IMR-90 (cell line): Measurements from ENCODE around the gene RNF112. TPM values are rescaled to one million over a fixed set of nuclear protein-coding genes. Genes with fewer than 3 reads are reported as not detected.

Experiments used
- ATAC-seq: fragments of 200-7000 bp; cut with Tn5 transposase; 2 replicates; pipeline ENCODE4 v1.9.1; 2020; ENCODE audit warnings: low read depth, mild to moderate bottlenecking, moderate library complexity
- BruUV-seq: library from RNA; stranded (reverse); fragments of 400-500 nt; replicated peaks from 2 replicates; lab custom pipeline; 2021; lab: Mats Ljungman, UMichigan
- CTCF ChIA-PET: fragments of 300-600 bp; formaldehyde crosslinking; extraction: SDS; loops from one replicate; lab custom pipeline; 2021; ENCODE audit warnings: antibody characterized with exemption; lab: Yijun Ruan, JAX
- POLR2A ChIA-PET: fragments of 300-600 bp; sonication (Branson Sonifier 250); formaldehyde crosslinking; loops from one replicate; lab custom pipeline; 2022; ENCODE audit warnings: antibody characterized with exemption; ENCODE audit not compliant: unreplicated experiment; lab: Charles Lee
- DNase-seq: peaks from one replicate; pipeline ENCODE4 v3.0.0; 2013
- H2AFZ ChIP-seq: replicated peaks from 2 replicates; pipeline ENCODE3; 2013; ENCODE audit warnings: low read length, mild to moderate bottlenecking; ENCODE audit not compliant: poor library complexity
- H2AK5ac ChIP-seq: 2 replicates; pipeline ENCODE4 v1.6.1; 2013; ENCODE audit warnings: low read depth, low read length, inconsistent platforms
- H2AK9ac ChIP-seq: replicated peaks from 2 replicates; pipeline ENCODE3; 2013; ENCODE audit warnings: mild to moderate bottlenecking, low read depth, low read length, moderate library complexity; ENCODE audit not compliant: poor library complexity
- H2BK120ac ChIP-seq: 2 replicates; pipeline ENCODE4 v1.6.1; 2013; ENCODE audit warnings: low read depth, low read length, inconsistent platforms
- H2BK15ac ChIP-seq: 3 replicates; pipeline ENCODE4 v1.6.1; 2013; ENCODE audit warnings: low read depth, low read length, inconsistent platforms
- H2BK20ac ChIP-seq: 2 replicates; pipeline ENCODE4 v1.6.1; 2013; ENCODE audit warnings: low read depth, mild to moderate bottlenecking, inconsistent platforms, low read length, moderate library complexity
- H2BK5ac ChIP-seq: 2 replicates; pipeline ENCODE4 v1.6.1; 2013; ENCODE audit warnings: mild to moderate bottlenecking, low read depth, low read length, inconsistent platforms; ENCODE audit not compliant: poor library complexity, severe bottlenecking
- H3K14ac ChIP-seq: replicated peaks from 2 replicates; pipeline ENCODE4 v1.6.1; 2013; ENCODE audit warnings: low read depth, low read length, inconsistent platforms
- H3K18ac ChIP-seq: 2 replicates; pipeline ENCODE4 v1.6.1; 2013; ENCODE audit warnings: low read depth, low read length, control low read depth
- H3K23ac ChIP-seq: 2 replicates; pipeline ENCODE4 v1.6.1; 2013; ENCODE audit warnings: low read depth, low read length, inconsistent platforms
- H3K27ac ChIP-seq: 2 replicates; pipeline ENCODE4 v1.5.1; 2013; ENCODE audit warnings: mild to moderate bottlenecking, control low read depth, low read length; ENCODE audit not compliant: insufficient read depth
- H3K27me3 ChIP-seq: 2 replicates; pipeline ENCODE4 v1.6.1; 2013; ENCODE audit warnings: low read length; ENCODE audit not compliant: control insufficient read depth, insufficient read depth
- H3K36me3 ChIP-seq: 2 replicates; pipeline ENCODE4 v1.6.1; 2013; ENCODE audit warnings: low read length, mixed read lengths; ENCODE audit not compliant: control insufficient read depth, insufficient read depth
- H3K4ac ChIP-seq: 2 replicates; pipeline ENCODE4 v1.6.1; 2013; ENCODE audit warnings: low read depth, low read length, inconsistent platforms
- H3K4me1 ChIP-seq: 2 replicates; pipeline ENCODE4 v1.6.1; 2013; ENCODE audit warnings: low read length, mixed read lengths; ENCODE audit not compliant: control insufficient read depth, insufficient read depth
- H3K4me2 ChIP-seq: 2 replicates; pipeline ENCODE4 v1.6.1; 2013; ENCODE audit warnings: low read depth, mild to moderate bottlenecking, control low read depth, low read length, moderate library complexity
- H3K4me3 ChIP-seq: 2 replicates; pipeline ENCODE4 v1.5.1; 2013; ENCODE audit warnings: low read depth, mild to moderate bottlenecking, control low read depth, low read length, moderate library complexity; ENCODE audit not compliant: insufficient read depth
- H3K56ac ChIP-seq: 2 replicates; pipeline ENCODE4 v1.6.1; 2013; ENCODE audit warnings: low read length, inconsistent platforms; ENCODE audit not compliant: insufficient read depth; ENCODE audit errors: extremely low read depth
- H3K79me1 ChIP-seq, 2 experiments: 2 replicates each; pipeline ENCODE4 v1.6.1; 2013; ENCODE audit warnings: low read length in 2 of 2, inconsistent platforms in 1 of 2, low read depth in 1 of 2
- H3K9ac ChIP-seq: 2 replicates; pipeline ENCODE4 v1.6.1; 2013; ENCODE audit warnings: low read depth, low read length, control low read depth
- H3K9me1 ChIP-seq: 2 replicates; pipeline ENCODE4 v1.6.1; 2013; ENCODE audit warnings: low read length, inconsistent platforms; ENCODE audit not compliant: insufficient read depth
- H3K9me3 ChIP-seq: 2 replicates; pipeline ENCODE4 v1.6.1; 2013; ENCODE audit warnings: low read length; ENCODE audit not compliant: control insufficient read depth, insufficient read depth
- H4K20me1 ChIP-seq: 2 replicates; pipeline ENCODE4 v1.6.1; 2013; ENCODE audit warnings: low read length, inconsistent platforms; ENCODE audit not compliant: insufficient read depth
- H4K5ac ChIP-seq: 2 replicates; pipeline ENCODE4 v1.6.1; 2013; ENCODE audit warnings: mild to moderate bottlenecking, low read depth, low read length, control low read depth
- H4K8ac ChIP-seq, 2 experiments: 2 replicates each; pipeline ENCODE4 v1.6.1; 2013; ENCODE audit warnings: low read depth in 2 of 2, low read length in 2 of 2, control low read depth in 1 of 2, inconsistent platforms in 1 of 2
- H4K91ac ChIP-seq: 2 replicates; pipeline ENCODE4 v1.6.1; 2013; ENCODE audit warnings: low read depth, low read length, inconsistent platforms; ENCODE audit not compliant: insufficient read depth
- CEBPB ChIP-seq: IDR thresholded peaks from 2 replicates; pipeline ENCODE4 v1.6.1; 2012; ENCODE audit warnings: low read depth, low read length, improper control_type of control experiment
- FOS ChIP-seq: fragments of 150-350 bp; IDR thresholded peaks from 2 replicates; pipeline ENCODE4 v1.6.1; 2016; ENCODE audit warnings: low read depth, low read length
- MAZ ChIP-seq: IDR thresholded peaks from 2 replicates; pipeline ENCODE4 v1.6.1; 2012; ENCODE audit warnings: low read depth, mild to moderate bottlenecking, low read length, improper control_type of control experiment, moderate library complexity, borderline replicate concordance
- MXI1 ChIP-seq: IDR thresholded peaks from 2 replicates; pipeline ENCODE4 v1.6.1; 2012; ENCODE audit warnings: low read depth, mild to moderate bottlenecking, low read length, moderate library complexity, borderline replicate concordance
- NFE2L2 ChIP-seq: fragments of 150-350 bp; IDR thresholded peaks from 2 replicates; pipeline ENCODE4 v1.6.1; 2016; ENCODE audit warnings: low read depth, mild to moderate bottlenecking, low read length
- SMC3 ChIP-seq: fragments of 150-350 bp; IDR thresholded peaks from 2 replicates; pipeline ENCODE4 v1.6.1; 2016; ENCODE audit warnings: low read depth, mild to moderate bottlenecking, antibody characterized with exemption, low read length, moderate library complexity
- WGBS, 2 experiments: methylation state at CpG; one replicate each; pipeline versions ENCODE4 v1.1.5 to v1.1.7; 2013; ENCODE audit warnings: missing lambda C conversion rate in 2 of 2; ENCODE audit not compliant: insufficient read length in 1 of 2; ENCODE audit errors: extremely low coverage in 2 of 2; 5-methylcytosine and 5-hydroxymethylcytosine counted together
- dilution Hi-C: fragments of 300-500 bp; cut with HindIII; formaldehyde crosslinking; loops from one replicate; pipeline ENCODE4 v1.14.3; 2018; ENCODE audit warnings: low sequenced_read_pairs; ENCODE audit not compliant: unreplicated experiment
- in situ Hi-C: fragments of 300-500 bp; cut with MboI; formaldehyde crosslinking; loops from 3 replicates; pipeline ENCODE4 v1.14.3; 2019; ENCODE audit warnings: low sequenced_read_pairs, inconsistent platforms, mixed read lengths
- intact Hi-C: fragments of 100-400 bp; cut with micrococcal nuclease; formaldehyde crosslinking; loops from 2 replicates; pipeline ENCODE4 v1.10.0; 2022
- polyA plus RNA-seq, 3 experiments: library from polyadenylated mRNA; depleted of rRNA; stranded (reverse); fragments of >200 nt; gene quantifications; 2 replicates each; pipeline ENCODE4 v1.2.3, GENCODE V29; 2012; ENCODE audit warnings: low replicate concordance in 1 of 3
- total RNA-seq: library from RNA; depleted of rRNA; stranded (reverse); fragments of >200 nt; gene quantifications from 2 replicates; pipeline ENCODE4 v1.2.3, GENCODE V29; 2012

Gene RNF112
- total and polyA plus RNA-seq, 2 of the 4 experiments (the other 2 are of a cell fraction) = 2.5 to 5.7 TPM

DNA sequence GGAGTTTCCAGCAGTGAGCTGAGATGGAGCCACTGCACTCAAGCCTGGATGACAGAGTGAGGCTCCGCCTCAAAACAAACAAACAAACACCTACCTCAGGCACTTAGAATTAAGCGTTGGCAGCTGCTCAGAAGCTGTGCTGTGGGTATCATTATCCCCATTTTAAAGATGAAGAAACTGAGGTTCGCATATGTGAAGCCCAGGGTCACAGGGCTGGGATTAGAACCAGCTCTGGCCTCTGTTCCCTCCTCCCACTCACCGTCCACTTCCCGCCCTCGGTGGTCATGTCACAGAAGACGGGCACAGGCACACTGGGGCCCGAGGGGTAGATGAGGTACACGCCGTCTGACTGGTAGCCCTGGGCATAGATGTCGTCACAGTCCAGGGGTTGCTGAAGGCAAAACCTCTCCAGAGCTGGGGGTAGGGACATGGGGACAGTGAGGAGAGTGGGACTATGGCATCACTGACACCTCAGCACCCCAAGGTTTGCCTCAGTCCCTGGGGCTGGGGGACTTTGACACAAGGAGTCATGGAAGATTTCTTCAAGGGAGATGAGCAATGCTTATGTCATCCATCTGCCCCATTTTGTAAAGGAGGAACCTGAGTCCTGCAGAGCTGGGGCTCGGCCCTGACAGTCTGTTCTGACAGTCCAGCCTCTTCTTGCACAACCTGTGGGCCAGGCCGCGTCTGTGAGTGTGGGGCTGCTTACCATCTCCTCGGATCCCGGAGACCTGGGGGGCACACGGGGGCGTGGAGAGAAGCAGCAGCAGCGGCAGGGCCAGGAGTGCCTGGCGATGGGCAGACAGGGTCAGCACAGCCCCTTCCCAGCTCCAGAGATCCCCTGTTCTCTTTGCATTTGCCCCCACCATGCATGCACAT, 24.7 kb upstream of the RNF112 start:
- Histone ChIP-seq H2BK120ac (peak overlapping the region; percentile 85), H2AK5ac (peak overlapping the region; percentile 95), H3K36me3 (peaks cover 39% of the 10 kb centered on the region), H3K9ac (peak overlapping the region; percentile 89), H3K9me3 (no peaks in the 10 kb centered on the region), H2BK5ac (peak overlapping the region; percentile 98), H2AK9ac (peak overlapping the region; percentile 98), H3K4me2 (peak overlapping the region; percentile 81), H3K4me1 (peaks cover 52% of the 10 kb centered on the region), H2BK20ac (peak overlapping the region; percentile 66), H3K4me3 (peak overlapping the region; percentile 57), H3K18ac (peak overlapping the region; percentile 92), H3K27me3 (no peaks in the 10 kb centered on the region), H3K4ac (peak overlapping the region; percentile 91), H4K20me1 (peaks cover 19% of the 10 kb centered on the region), H3K9me1 (peaks cover 43% of the 10 kb centered on the region), H3K27ac (peak overlapping the region; percentile 96), H4K8ac (peak overlapping the region; percentile 29 to 87; a peak in 3 of 4 replicates), H3K79me1 (peaks cover 13 to 43% of the 10 kb centered on the region in 2 experiments), H3K23ac (peak overlapping the region; percentile 95), H3K56ac (peak overlapping the region; percentile 70), H4K5ac (peak overlapping the region; percentile 87), H2BK15ac (peak overlapping the region; percentile 76; the same call in 1 of the 3 replicates), H2AFZ (peak overlapping the region; percentile 85), H4K91ac (peak overlapping the region; percentile 94), H3K14ac (peak overlapping the region; percentile 93)
- dilution Hi-C loops = no loop called here
- TF ChIP-seq SMC3 (no peak), MAZ (peak; percentile 72), CEBPB (peak; percentile 99), MXI1 (peak; percentile 60; the same call in 1 of the 2 replicates), FOS (peak; percentile 39; the same call in 1 of the 2 replicates), NFE2L2 (no peak)
- intact Hi-C loops = loop anchor here (2.0 kb wide), 1 partner anchor 123 kb away; no protein-coding TSS in a partner anchor
- WGBS, 2 experiments = no CpG with 5 or more reads among the region's 20 CpGs
- ChIA-PET CTCF (interaction anchor here (0.8 to 1.5 kb wide), 2 partner anchors 23 to 60 kb away, joined by 3 to 5 read pairs; no protein-coding TSS in a partner anchor), POLR2A (interaction anchor here (2.2 kb wide), 1 partner anchor 9 kb away, joined by 12 read pairs; the partner anchor contains the start of gene MAPK7)
- ATAC-seq (peak; percentile 51), DNase-seq (peak; percentile 92)
- in situ Hi-C loops = no loop called here
- no TSS peak for BruUV-seq
